Type B pancreatic cell (in vitro differentiated cells): Measurements from ENCODE around the gene ZBTB7B. TPM values are rescaled to one million over a fixed set of nuclear protein-coding genes. Genes with fewer than 3 reads are reported as not detected.

Source experiments
- DNase-seq: peaks from one replicate; pipeline ENCODE4 v3.0.0; 2021; ENCODE audit warnings: mixed read lengths; ENCODE audit not compliant: unreplicated experiment; ENCODE audit errors: extremely low spot score
- H3K27ac Mint-ChIP-seq: 2 replicates; pipeline ENCODE4 v1.8.0; 2021; ENCODE audit warnings: mild to moderate bottlenecking, mixed read lengths
- H3K27me3 Mint-ChIP-seq: 2 replicates; pipeline ENCODE4 v1.8.0; 2021; ENCODE audit warnings: mixed read lengths
- H3K36me3 Mint-ChIP-seq: 2 replicates; pipeline ENCODE4 v1.8.0; 2021; ENCODE audit warnings: mixed read lengths
- H3K4me1 Mint-ChIP-seq: one replicate; pipeline ENCODE4 v1.8.0; 2021; ENCODE audit warnings: mixed read lengths; ENCODE audit not compliant: unreplicated experiment
- H3K4me3 Mint-ChIP-seq: 2 replicates; pipeline ENCODE4 v1.8.0; 2021; ENCODE audit warnings: mild to moderate bottlenecking, mixed read lengths
- H3K9me3 Mint-ChIP-seq: 2 replicates; pipeline ENCODE4 v1.8.0; 2021; ENCODE audit warnings: mixed read lengths
- CTCF ChIP-seq: fragments of 200-600 bp; sonication (generic); conservative IDR thresholded peaks from 2 replicates; pipeline ENCODE4 v1.5.0; 2021; ENCODE audit warnings: antibody characterized with exemption, mild to moderate bottlenecking
- total RNA-seq: library from RNA; stranded (reverse); gene quantifications from 2 replicates; pipeline ENCODE4 v1.2.1, GENCODE V29; 2021; ENCODE audit warnings: low replicate concordance

The ZBTB7B gene
- total RNA-seq, 1 donor from 2014 or later: 38.1 TPM

GRCh38 chr1:155017041-155017945, 14.7 kb downstream of the ZBTB7B start:
- Mint-ChIP-seq H3K27me3 (no peaks in the 10 kb centered on the region), H3K9me3 (no peaks in the 10 kb centered on the region), H3K4me1 (peaks cover 30% of the 10 kb centered on the region), H3K4me3 (peak overlapping the region; percentile 68), H3K36me3 (no peaks in the 10 kb centered on the region), H3K27ac (peak overlapping the region; percentile 86)
- DNase-seq: peak; percentile 94
- TF ChIP-seq CTCF: peak; percentile 99

GRCh38 chr1:155017946-155018316, 15.3 kb downstream of the ZBTB7B start:
- Mint-ChIP-seq H3K27me3 (no peaks in the 10 kb centered on the region), H3K27ac (peak overlapping the region; percentile 50), H3K4me1 (peaks cover 27% of the 10 kb centered on the region), H3K4me3 (peak overlapping the region; percentile 68), H3K9me3 (no peaks in the 10 kb centered on the region), H3K36me3 (no peaks in the 10 kb centered on the region)
- TF ChIP-seq CTCF: no peak
- no peak for DNase-seq

GRCh38 chr1:155018617-155019348, 16.2 kb downstream of the ZBTB7B start:
- Mint-ChIP-seq H3K4me3 (peak overlapping the region; percentile 43), H3K27me3 (no peaks in the 10 kb centered on the region), H3K27ac (peak overlapping the region; percentile 49), H3K9me3 (no peaks in the 10 kb centered on the region), H3K4me1 (peaks cover 25% of the 10 kb centered on the region), H3K36me3 (no peaks in the 10 kb centered on the region)
- TF ChIP-seq CTCF: no peak
- DNase-seq: no peak

GRCh38 chr1:155019377-155020245, 17.0 kb downstream of the ZBTB7B start:
- no peaks in the 10 kb centered on the region for H3K27me3 Mint-ChIP-seq
- no peaks in the 10 kb centered on the region for H3K36me3 Mint-ChIP-seq
- TF ChIP-seq CTCF: no peak
- peak overlapping the region; percentile 58 for H3K4me3 Mint-ChIP-seq
- no peak for DNase-seq
- H3K4me1 Mint-ChIP-seq: peaks cover 25% of the 10 kb centered on the region
- H3K27ac Mint-ChIP-seq: peak overlapping the region; percentile 49
- H3K9me3 Mint-ChIP-seq: no peaks in the 10 kb centered on the region
